Amniotic stem cell (primary cell): ENCODE measurements around the gene FNDC8.
"Not testable (repeated sequence)": the region's sequence is repeated elsewhere in the genome, so short reads cannot be mapped to it uniquely, and the experiment has no call there.

Experiments used
- DNase-seq: peaks from one replicate; lab custom pipeline; 2025; lab: John Stamatoyannopoulos, UW

The FNDC8 gene

DNA sequence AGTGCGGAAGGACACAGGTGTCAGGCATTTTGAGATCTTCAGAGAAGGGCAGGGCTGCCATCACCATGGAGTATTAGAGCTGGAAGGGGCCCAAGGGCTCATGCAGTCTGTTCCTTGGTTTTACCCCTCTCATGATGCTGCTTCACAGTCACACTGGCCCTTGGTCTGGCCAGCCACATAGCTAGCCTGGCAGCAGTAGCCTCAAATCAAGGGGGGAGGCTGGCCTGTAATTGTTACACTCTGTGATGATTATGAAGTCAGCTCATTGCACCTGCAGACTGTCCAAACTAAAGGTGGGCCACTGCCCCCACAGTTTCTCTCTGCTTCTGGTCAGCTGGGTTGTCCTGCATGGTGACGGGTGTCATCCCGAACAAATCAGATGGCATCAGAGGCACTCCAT lies at the start of gene FNDC8:
Gene FNDC8, plus strand, starts transcription at position 301 of the 400 bp plus-strand sequence. Its CDS starts 79 bp downstream, at position 380.
- DNase-seq: no peak

DNA sequence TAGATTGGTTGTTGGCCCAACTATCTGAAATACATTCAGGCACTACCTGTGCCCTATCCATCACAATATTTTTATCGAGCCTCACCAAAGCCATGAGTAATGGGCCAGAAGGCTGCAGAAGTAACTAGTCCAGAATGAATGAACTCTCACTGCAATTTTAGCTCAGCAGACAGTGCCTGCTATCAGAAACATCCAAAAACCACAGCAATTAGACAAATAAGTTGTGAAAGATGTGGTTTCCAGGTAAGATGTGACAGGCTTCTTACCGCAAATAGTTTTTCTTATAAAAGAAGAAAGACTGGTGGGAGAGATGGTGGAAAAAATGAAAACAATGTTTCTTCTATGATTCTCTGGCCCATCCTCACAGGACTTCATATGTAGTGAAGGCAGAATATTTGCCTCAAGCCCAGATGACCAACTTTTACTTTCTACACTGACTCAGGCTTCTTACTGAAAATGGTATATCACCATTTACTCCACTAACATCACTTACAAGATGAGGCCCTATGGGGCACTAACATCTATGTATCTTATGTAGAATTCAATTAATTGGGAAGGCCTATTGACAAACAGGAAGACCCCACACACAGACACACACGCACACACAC lies 48.1 kb upstream of the FNDC8 start:
- DNase-seq: no peak

DNA sequence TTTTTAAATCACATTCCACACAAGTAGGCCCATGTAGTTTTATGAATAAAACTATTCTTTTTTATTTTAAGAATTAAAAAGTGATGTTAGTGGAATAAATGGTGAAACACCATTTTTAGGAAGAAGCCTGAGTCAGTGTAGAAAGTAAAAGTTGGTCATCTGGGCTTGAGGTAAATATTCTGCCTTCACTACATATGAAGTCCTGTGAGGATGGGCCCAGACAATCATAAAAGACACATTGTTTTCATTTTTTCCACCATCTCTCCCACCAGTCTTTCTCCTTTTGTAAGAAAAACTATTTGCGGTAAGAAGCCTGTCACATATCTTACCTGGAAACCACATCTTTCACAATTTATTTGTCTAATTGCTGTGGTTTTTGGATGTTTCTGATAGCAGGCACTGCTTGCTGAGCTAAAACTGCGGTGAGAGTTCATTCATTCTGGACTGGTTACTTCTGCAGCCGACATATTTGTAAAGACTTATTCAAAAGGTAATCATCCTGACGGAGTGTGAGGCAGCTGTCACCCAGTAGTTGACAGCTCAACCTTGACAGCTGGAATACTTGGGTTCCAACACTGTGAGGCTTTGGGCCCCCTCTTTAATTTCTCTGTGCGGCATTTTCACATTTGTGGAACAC lies 47.3 kb upstream of the FNDC8 start:
- no peak for DNase-seq

DNA sequence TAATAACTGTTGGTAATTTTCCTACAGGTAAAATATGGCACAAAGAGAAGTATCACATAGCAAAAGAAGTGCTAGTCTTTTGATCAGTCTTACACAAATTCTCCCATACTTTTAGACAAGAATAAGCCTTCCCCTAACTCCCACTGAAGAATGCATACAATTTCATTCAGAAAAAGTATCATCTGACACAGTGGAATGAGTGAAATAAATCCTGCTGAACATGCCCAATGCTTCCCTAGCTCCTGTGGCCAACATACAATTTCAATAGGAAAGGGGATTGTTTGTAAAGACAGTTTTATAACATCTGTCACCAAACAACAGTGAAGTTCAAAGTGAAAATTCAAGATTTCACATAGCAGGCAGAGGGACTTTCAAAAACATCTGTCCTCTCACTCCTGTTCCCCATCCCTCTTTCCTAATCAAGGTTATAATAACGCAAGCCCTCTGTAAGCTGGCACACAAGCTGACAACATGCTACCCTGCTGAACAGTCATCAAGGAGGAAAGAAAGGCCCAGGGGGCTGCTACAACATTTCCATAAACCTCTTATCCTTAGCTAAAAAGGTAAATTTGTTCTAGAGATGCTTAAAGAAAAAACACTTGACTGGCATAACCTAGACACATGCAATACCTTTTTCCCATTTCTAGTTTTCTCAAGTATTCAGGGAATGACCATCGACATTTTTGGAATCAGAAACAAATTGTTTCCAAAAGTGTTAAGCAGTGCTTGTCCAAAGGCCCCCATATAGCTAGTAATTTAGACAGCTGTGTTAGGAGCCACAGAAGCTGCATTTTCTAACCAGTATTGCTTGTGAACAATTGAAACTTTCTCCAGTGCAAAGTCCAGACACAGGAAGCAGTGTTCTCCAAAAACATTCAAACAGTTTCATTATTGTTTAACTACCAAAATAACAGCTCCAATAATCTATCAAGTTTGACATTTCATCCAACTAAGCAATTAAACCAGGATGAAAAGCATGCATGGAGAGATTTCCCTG lies 46.4 kb upstream of the FNDC8 start:
- no peak for DNase-seq

DNA sequence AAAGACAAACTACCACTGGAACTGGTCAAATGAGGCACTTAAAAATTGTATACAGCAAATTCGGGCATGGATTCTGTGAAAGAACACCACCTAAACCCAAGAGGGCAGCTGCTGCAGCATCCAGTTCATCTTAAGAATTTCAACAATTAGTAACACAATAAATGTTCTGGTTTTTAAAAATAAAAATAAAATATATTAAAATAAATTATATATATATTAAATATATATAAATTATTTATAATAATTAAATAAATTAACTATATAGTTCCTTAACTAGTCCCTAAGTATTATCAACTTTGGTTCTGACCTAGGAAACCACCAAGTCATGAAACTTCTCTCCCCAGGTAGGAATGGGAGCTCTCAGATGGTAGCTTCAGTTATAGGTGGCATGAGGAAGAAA lies 44.5 kb upstream of the FNDC8 start:
- DNase-seq: no peak

DNA sequence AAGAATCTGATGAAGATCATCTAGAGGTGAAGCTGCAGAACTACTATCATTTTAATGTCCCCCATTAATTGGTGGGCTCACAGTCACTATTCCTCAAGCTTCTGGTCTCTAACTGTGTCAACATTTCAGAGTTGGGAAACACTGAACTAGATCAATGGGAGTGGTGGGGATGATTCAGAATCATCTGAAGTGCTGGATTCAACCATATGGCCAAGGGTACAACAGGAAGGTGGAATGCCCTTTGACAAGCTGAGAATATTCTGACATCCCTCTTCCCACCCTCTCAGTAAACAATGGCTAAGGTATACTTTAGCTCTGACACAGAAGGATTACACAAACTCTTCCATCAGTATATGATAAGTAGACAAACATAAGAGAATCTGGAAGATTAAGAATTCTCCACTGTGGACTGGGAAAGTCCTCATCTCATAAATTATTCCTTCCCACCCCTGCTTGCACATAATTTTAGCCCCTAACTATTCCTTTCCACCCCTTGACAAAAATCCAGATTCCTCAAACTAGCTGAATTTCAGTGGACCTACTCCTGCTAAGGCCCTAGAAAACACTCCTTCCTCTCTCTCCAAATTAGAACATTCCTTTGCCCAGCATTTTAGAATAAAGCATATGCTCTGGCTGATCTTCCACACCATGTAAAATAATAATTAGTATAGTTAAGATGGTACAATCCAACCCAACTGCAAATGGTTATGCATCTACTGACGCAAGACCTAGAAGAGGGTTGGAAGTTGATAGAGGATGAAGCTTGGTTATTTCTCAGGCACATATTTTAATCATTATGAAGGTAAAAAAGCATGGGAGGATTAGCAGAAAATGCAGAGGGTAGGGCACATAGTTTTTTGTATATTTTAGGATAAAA lies 41.6 kb upstream of the FNDC8 start:
- no peak for DNase-seq

DNA sequence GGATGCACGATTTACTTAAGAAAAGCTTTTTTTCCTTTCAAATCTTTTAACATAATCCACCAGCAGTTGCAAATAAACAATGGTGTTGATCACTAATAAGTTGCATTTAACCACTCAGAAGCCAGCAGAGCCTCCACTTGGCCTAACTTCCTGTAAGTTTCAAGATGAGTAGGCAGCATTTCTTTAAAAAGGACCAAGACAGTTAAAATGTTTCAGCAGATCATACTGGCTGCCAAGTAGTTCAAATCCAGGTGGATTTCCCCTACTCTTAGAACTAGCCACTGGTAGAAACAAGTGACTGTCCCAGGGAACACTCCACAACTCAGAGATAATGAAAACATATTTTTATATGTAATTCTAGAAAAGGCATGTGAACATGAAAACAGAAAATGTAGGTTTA lies 40.9 kb upstream of the FNDC8 start:
- no peak for DNase-seq

DNA sequence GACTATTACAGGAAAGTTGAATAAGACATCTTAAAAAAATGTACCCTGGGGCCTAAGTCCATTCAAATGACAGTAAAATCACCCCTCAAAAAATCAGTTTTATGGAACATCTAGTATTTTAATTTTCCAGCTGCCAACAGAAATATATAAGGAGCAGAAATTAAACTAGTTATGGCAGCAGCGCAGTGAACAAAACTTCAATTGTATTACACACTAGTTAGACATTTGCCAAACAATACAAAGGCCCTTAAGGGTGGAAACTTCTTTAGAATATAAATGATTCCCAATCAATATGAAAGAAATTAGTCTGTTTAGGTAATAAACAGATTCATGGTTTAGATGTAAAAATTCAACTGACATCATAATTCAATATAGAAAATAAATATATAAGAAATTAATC lies 39.8 kb upstream of the FNDC8 start:
- DNase-seq: no peak

DNA sequence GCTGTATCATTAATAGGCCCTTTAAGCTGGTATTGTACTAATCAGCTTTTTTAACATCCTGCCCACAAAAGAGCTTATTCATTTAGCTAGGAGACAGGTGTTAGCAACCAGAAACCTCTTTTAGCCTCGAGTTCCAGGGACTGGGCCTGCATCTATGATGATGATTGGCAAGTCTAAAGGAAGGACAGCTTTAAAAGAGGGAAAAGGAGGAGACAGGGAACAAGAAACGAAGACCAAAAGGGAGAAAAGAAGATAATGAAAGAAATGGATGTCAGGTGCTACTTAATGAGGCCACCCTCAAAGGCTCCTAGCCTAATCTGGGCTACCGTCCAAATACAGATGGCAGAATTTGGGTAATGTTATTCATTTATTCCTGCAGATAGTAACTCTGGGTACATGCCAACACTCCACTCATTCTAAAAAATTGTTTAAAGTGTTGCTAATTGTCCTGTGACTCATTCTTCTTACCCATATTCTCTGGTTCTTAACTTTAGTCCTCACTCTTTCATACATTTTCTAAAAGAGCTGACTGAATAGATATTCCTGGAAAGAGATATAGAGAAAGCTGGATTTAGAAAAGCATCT lies 39.2 kb upstream of the FNDC8 start:
- peak; percentile 27 for DNase-seq

DNA sequence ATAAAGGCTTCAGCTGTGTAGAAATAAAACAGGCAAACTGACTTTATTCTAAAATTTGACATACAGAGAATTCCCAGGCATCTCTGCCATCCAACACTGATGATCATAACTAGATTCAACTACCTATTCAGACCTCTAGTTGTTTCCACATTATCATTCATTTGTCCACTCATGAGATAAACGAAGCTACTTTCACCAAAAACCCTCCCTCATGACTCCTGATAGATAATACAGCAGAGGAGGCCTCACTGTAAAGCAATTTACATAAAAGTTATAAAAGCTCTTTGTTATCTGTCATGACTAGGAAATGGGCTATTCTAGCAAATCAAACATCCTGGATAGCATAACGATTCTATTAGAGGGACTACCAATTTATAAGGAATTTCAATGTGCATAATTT lies 38.3 kb upstream of the FNDC8 start:
- no peak for DNase-seq

DNA sequence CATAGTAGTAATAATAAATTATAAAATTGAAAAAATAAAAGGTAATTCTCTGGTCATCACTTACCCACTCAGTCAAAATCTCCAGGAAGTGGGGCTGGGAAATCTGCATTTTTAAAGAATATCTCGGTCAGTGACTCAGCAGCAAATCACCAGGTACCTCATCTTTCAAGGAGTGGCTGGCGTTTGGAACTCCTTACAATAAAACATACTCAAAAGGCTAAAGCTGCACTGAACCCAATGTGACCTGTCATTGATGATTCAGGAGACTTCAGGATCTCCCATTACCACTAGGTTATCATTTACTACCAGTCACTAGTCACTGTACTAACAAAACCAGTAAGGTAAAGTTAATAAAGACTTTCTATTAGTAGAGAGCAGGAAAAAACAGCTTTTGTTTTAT lies 36.4 kb upstream of the FNDC8 start:
- no peak for DNase-seq

DNA sequence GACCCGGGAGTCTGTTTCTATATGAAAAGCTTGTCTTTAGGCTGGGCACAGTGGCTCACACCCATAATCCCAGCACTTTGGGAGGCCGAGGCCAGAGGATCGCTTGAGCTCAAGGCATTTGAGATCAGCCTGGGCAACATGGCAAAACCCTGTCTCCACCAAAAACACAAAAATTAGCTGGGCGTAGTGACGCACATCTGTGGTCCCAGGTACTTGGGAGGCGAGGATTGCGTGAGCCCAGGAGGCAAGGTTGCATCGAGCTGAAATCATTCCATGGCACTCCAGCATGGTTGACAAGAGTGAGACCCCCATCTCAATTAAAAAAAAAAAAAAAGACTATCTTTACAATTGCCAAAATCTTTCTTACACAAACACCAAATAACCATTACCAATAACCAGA lies 35.3 kb upstream of the FNDC8 start:
- DNase-seq: no peak

DNA sequence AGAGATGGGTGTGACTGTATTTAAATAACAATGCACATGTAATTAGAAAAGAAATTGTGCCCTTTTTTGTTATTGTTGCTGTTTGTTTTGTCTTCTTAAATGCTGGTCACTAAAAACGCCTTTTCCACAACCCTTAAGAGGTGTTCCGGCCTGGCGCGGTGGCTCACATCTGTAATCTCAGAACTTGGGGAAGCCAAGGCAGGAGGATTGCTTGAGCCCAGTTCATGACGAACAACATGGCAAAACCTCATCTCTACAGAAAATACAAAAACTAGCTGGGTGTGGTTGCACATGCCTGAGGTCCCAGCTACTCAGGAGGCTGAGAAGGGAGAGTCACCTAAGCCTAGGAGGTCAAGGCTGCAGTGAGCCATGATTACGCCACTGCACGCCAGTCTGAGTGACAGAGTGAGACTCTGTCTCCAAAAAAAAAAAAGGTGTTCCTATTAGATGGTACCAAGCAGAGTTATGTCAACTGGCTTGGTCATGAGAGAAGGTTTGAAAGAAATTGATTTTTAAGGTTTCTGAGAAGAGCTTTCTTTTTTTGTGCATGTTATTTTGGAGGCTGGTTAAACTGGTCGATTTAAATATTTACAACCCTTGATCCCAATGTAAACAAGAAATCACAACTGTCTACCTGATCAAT lies 34.4 kb upstream of the FNDC8 start:
- no peak for DNase-seq

DNA sequence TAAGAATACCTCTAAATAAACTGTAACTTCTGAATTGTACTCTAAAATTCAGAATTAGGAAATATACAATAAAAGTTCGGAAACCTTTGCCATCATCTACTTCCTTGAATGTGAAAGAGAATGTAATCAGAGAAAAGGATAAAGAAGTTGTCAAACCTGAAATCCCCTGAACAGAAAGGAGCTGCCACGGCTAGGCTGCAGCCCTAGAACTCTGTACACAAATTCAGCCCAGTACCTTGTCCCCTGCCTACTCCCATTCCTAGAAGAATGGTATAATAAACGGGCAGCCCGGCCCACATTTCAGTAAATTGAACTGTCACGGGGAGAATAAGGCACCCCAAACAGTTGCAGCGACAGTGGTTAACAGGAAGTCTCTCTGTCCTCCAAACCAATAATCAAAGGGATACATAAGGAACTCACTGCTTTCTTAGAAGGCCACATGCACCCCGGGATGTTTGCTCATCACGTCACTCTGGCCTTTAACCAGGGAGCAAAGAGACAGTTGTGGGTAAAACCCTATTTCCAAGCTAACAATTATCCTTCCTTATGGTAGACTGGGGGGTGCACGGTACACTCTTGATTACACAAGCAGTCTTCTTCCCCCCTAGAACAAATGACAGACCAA lies 33.6 kb upstream of the FNDC8 start:
- no peak for DNase-seq

DNA sequence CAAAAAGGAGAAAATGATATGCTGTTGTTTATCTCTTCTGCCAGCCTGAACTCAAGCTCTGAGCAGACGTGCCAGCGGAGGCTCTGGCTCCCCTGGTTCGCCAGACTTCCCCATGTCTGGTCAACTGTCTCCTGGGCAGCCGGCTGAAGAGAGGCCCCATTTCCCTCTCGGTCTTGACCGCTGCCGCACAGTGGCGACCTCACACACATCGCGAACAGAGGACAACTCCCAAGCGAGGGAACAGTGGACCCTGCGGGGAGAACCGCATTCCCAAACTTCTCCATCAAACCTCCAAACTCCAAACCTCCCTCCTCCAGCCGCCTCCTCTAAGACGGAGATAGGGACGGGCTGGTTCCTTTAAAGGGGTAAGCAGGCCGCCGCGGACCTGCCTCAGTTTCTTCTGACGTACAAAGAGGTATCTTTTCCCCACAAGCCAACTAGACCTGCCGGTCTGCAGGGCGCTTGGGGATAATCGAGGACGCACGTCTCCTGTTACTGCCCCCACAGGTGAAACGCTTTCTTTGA lies 33.0 kb upstream of the FNDC8 start:
- no peak for DNase-seq

DNA sequence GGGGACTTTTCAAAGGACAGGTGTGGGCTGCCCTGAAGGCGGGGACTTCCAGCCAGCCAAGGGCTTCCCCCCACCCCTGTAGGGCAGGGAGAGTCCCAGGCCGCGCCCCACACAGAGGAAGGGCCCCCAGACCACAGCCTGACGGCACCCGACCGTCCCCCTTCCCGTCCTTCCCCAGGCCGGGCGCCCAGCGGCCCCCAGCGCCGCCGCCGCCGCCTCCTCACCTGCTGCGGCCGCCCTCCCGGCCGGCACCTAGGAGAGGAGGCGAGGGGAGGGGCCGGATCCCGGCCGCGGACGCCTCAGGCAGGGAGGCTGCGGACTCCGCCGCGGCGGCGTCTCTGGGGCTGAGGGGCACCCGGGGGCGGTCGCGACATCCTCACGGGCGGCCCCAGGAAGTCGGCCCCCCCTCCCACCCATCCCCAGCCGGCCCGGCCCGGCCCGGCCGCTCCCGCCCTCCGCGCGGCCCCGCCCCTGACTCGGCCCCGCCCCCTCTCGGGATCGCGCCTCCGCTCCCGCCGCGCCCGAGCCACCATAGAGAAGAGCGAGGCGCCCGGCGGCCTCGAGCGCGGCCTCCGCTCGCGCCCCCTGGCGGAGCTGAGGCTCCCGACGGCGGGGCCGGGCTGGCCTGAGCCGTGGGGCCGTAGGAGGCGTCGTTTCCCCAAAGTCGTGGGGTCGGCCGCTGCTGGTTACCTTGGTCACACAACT lies 32.4 kb upstream of the FNDC8 start:
- DNase-seq: peak; percentile 62

DNA sequence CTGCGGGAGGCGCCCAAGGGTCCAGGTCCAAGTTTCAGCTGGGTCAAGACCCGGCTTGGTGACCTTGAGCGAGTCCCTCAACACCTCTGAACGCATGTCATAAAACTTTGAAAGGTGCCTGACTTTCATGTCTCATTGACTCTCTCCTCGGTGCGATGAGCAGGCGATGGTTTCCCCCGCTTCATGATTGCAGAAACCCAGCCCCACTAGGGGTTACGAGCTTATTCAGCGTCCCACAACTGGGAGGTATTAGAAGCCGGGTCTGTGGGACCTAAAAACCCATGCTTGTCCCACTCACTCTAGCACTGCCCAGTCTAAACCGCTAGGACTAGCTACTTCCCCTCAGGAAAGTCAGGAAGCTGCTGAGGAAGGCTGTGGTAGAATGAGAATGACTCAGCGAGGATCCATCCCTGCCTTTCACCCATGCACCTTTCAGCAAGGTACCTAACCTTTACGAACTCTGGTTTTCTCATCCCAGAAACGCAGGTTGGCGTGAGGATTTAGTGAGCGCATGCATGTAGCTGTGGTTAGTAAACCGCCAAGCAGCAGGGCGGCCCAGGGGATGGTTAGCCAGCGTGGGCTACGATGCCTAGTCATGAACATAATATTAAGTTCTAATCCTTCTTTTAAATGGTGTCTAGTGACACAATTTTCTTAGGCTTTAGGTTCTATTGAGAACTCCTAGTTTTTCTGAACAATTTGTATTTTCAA lies 31.7 kb upstream of the FNDC8 start:
- DNase-seq: no peak

DNA sequence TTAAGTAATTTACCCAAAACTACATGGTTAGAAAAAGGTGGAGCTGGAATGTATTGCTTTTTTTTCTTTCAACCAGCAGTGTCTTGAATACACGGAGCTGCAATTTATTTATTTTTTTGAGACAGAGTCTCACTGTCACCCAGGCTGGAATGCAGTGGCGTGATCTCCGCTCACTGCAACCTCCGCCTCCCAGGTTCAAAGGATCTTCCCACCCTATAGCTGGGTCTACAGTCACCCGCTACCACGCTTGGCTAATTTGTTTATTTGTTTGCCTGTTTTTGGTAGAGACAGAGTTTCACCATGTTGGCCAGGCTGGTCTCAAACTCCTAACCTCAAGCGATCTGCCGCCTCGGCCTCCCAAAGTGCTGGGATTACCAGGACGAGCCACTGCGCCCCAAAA lies 30.7 kb upstream of the FNDC8 start:
- not testable (repeated sequence) for DNase-seq

DNA sequence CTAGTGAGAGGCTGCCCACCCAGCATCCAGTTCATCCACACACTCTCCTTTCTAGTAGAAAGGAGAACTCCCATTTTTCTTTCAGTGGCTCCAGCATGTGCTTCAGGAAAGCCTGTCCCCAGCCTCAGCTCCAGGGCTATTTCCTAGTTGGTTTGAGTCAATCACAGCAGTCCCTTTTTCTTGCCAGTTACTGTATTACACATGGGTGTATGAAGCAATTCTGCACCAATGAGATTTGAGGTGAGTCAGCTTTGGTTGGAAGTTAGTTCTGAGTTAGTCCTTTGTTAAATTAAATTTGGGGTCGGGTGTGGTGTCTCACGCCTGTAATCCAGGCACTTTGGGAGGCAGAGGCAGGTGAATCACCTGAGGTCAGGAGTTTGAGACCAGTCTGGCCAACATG lies 26.5 kb upstream of the FNDC8 start:
- peak; percentile 40 for DNase-seq
